Stimulated activated CD4-positive, alpha-beta T cell treated with anti-CD3 and anti-CD28 coated beads, Interleukin-2, amount 100 ng/mL, for 4 hours (primary cell): ENCODE data around the gene MAP3K4.

Experiments used
- DNase-seq: peaks from one replicate; pipeline ENCODE4 v3.0.0-alpha.2; 2020; ENCODE audit warnings: low read depth

Gene MAP3K4

GRCh38 chr6:160991406-160992060 is at the start of gene MAP3K4:
MAP3K4 (plus strand) TSS chr6:160991769; CDS start chr6:160991932, 163 bp downstream.
- DNase-seq = peak; percentile 68

GRCh38 chr6:160943997-160944396 is 47.6 kb upstream of the MAP3K4 start:
- no peak for DNase-seq

- DNase-seq = no peak
Measured at GRCh38 chr6:160945516-160946177, 45.9 kb upstream of the MAP3K4 start.

GRCh38 chr6:160949531-160949930 is 42.0 kb upstream of the MAP3K4 start:
- DNase-seq = no peak

- DNase-seq = no peak
Measured at GRCh38 chr6:160950507-160950906, 41.1 kb upstream of the MAP3K4 start.

GRCh38 chr6:160951187-160952030 is 40.2 kb upstream of the MAP3K4 start:
- no peak for DNase-seq

GRCh38 chr6:160952633-160953281 is 38.8 kb upstream of the MAP3K4 start:
- no peak for DNase-seq

GRCh38 chr6:160955508-160956295 is 35.9 kb upstream of the MAP3K4 start:
- no peak for DNase-seq

GRCh38 chr6:160956300-160957035 is 35.1 kb upstream of the MAP3K4 start:
- no peak for DNase-seq

- DNase-seq = no peak
Measured at GRCh38 chr6:160959726-160960435, 31.7 kb upstream of the MAP3K4 start.

- DNase-seq = no peak
Measured at GRCh38 chr6:160960839-160961238, 30.7 kb upstream of the MAP3K4 start.

GRCh38 chr6:160962835-160963623 is 28.5 kb upstream of the MAP3K4 start:
- DNase-seq = no peak

- DNase-seq = no peak
Measured at GRCh38 chr6:160963651-160964050, 27.9 kb upstream of the MAP3K4 start.

- DNase-seq = no peak
Measured at GRCh38 chr6:160965893-160966292, 25.7 kb upstream of the MAP3K4 start.

GRCh38 chr6:160966493-160967229 is 24.9 kb upstream of the MAP3K4 start:
- DNase-seq = no peak

GRCh38 chr6:160967351-160967750 is 24.2 kb upstream of the MAP3K4 start:
- no peak for DNase-seq

GRCh38 chr6:160967833-160968232 is 23.7 kb upstream of the MAP3K4 start:
- no peak for DNase-seq

- DNase-seq = no peak
Measured at GRCh38 chr6:160971171-160971570, 20.4 kb upstream of the MAP3K4 start.

- no peak for DNase-seq
Measured at GRCh38 chr6:160972111-160972510, 19.5 kb upstream of the MAP3K4 start.
